T-cell (primary cell): Measurements from ENCODE around the gene DYRK4. TPM values are rescaled to one million over a fixed set of nuclear protein-coding genes. Genes with fewer than 3 reads are reported as not detected.

Experiments used
- ATAC-seq, 4 experiments: fragments of 200-7000 bp in 3 of 4; fragments of 150-1000 bp in 1 of 4; cut with Tn5 transposase; replicated peaks in 1 of 4; 1 replicate in 3 of 4; 2 replicates in 1 of 4; pipeline ENCODE4 v1.10.0; 2021; ENCODE audit warnings: moderate library complexity in 3 of 4, mild to moderate bottlenecking in 2 of 4, moderate number of reproducible peaks in 1 of 4
- CTCF ChIA-PET, 2 donors: fragments of 300-600 bp; sonication (Branson Sonifier 250); formaldehyde crosslinking; loops; one replicate each; lab custom pipeline; 2022; ENCODE audit warnings: antibody characterized with exemption in 2 of 2; lab: Charles Lee
- POLR2A ChIA-PET, 2 donors: fragments of 300-600 bp; sonication (Branson Sonifier 250); formaldehyde crosslinking; loops; one replicate each; lab custom pipeline; 2022; ENCODE audit warnings: antibody characterized with exemption in 2 of 2; lab: Charles Lee
- DNase-seq, 35 experiments: peaks; one replicate each; pipeline versions ENCODE4 v3.0.0 to v3.0.0-alpha.2; 2013 to 2023
- H3K27ac ChIP-seq: one replicate; pipeline ENCODE4 v1.5.1; 2013; ENCODE audit warnings: low read length
- H3K27me3 ChIP-seq, 2 experiments: replicated peaks in 1 of 2; 1 replicate in 1 of 2; 2 replicates in 1 of 2; pipeline versions ENCODE4 v1.6.1 to v1.7.0; 2013; ENCODE audit warnings: low read length in 1 of 2, mixed read lengths in 1 of 2; ENCODE audit not compliant: control insufficient read depth in 2 of 2, insufficient read depth in 2 of 2; ENCODE audit errors: extremely low read depth in 1 of 2
- H3K36me3 ChIP-seq, 2 donors: 1 replicate in 1 of 2; 2 replicates in 1 of 2; pipeline versions ENCODE4 v1.6.1 to v1.7.0; 2013; ENCODE audit warnings: low read length in 1 of 2; ENCODE audit not compliant: control insufficient read depth in 2 of 2, insufficient read depth in 1 of 2; ENCODE audit errors: extremely low read depth in 1 of 2
- H3K4me1 ChIP-seq, 2 experiments: 1 replicate in 1 of 2; 2 replicates in 1 of 2; pipeline versions ENCODE4 v1.6.1 to v1.7.0; 2013; ENCODE audit warnings: low read length in 2 of 2, mixed read lengths in 1 of 2; ENCODE audit not compliant: insufficient read depth in 2 of 2, control insufficient read depth in 1 of 2; ENCODE audit errors: extremely low read depth in 1 of 2
- H3K4me3 ChIP-seq, 2 donors: 1 replicate in 1 of 2; 2 replicates in 1 of 2; pipeline versions ENCODE4 v1.5.1 to v1.7.0; 2013; ENCODE audit warnings: mild to moderate bottlenecking in 2 of 2, low read length in 1 of 2, moderate library complexity in 1 of 2; ENCODE audit not compliant: control insufficient read depth in 1 of 2; ENCODE audit errors: extremely low read depth in 1 of 2
- H3K9me3 ChIP-seq: 2 replicates; pipeline ENCODE4 v1.7.0; 2013
- H3K27ac Mint-ChIP-seq, 2 donors: one replicate each; pipeline ENCODE4 v1.8.0; 2020 to 2021; ENCODE audit warnings: mild to moderate bottlenecking in 2 of 2, mixed read lengths in 2 of 2
- H3K27me3 Mint-ChIP-seq, 2 donors: one replicate each; pipeline ENCODE4 v1.8.0; 2021 to 2022; ENCODE audit warnings: mixed read lengths in 2 of 2
- H3K36me3 Mint-ChIP-seq: one replicate; pipeline ENCODE4 v1.8.0; 2021; ENCODE audit warnings: mixed read lengths
- H3K4me1 Mint-ChIP-seq, 3 donors: one replicate each; pipeline ENCODE4 v1.8.0; 2020 to 2022; ENCODE audit warnings: mixed read lengths in 3 of 3, mild to moderate bottlenecking in 1 of 3
- H3K4me3 Mint-ChIP-seq, 3 donors: one replicate each; pipeline ENCODE4 v1.8.0; 2020 to 2022; ENCODE audit warnings: mild to moderate bottlenecking in 3 of 3, mixed read lengths in 3 of 3, moderate library complexity in 3 of 3
- H3K9me3 Mint-ChIP-seq, 3 donors: one replicate each; pipeline ENCODE4 v1.8.0; 2020 to 2022; ENCODE audit warnings: mixed read lengths in 3 of 3
- WGBS: methylation state at CpG from one replicate; pipeline ENCODE4 v1.1.5; 2013; ENCODE audit warnings: missing lambda C conversion rate; ENCODE audit not compliant: insufficient coverage; 5-methylcytosine and 5-hydroxymethylcytosine counted together
- total RNA-seq, 35 experiments: library from RNA in 6 of 35; stranded (reverse) in 6 of 35; fragments of 120-200 nt in 1 of 35; gene quantifications; one replicate each; pipeline versions ENCODE4 v1.2.1 to v1.2.4 and lab custom pipeline; 2013 to 2026

DYRK4 gene
- total RNA-seq, 5 donors from 2014 or later (not counting 1 experiment from before 2014, with no cell fraction given) = 11.0 to 24.8 (median 17.6) TPM

DNA sequence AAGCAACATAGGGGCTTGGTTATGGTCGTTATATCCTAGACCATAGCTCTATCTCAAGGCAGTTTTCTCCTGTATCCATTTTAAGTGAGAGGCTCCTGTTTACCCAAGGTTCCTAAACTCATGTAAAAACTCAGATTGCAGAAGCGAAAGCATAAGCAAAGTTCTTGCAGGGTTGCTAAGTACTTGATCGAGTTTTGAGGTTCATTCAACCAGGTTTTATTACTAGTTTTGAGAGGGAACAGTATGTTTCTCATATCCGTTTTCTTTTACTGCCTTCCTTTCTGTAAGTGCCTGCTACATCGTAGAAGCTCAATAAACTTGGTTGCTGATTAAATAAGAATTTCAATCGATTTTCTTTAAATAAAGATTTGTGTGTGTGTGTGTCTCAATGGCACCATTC lies 81.7 kb downstream of the DYRK4 start:
- no peaks in the 10 kb centered on the region for H3K36me3 Mint-ChIP-seq
- H3K27ac Mint-ChIP-seq = no peak overlapping the region
- no CpG with 5 or more reads among the region's 6 CpGs for WGBS
- H3K4me1 Mint-ChIP-seq = peaks cover 0 to 14% (median 13%) of the 10 kb centered on the region in 3 donors
- H3K27me3 ChIP-seq = no peaks in the 10 kb centered on the region
- no peak overlapping the region for H3K4me3 ChIP-seq
- no peak overlapping the region for H3K27ac ChIP-seq
- no peak for DNase-seq
- no peaks in the 10 kb centered on the region for H3K9me3 ChIP-seq
- peaks cover 4 to 7% of the 10 kb centered on the region in 2 donors for H3K27me3 Mint-ChIP-seq
- ChIA-PET POLR2A (no interaction called here), CTCF (interaction anchor here in 1 of 2 donors (0.6 to 0.8 kb wide), 3 partner anchors 39 to 223 kb away, joined by 3 read pairs; no protein-coding TSS in a partner anchor)
- H3K9me3 Mint-ChIP-seq = no peaks in the 10 kb centered on the region
- H3K4me3 Mint-ChIP-seq = no peak overlapping the region
- H3K4me1 ChIP-seq = peaks cover 0 to 7% of the 10 kb centered on the region in 2 experiments
- no peaks in the 10 kb centered on the region for H3K36me3 ChIP-seq
- ATAC-seq = no peak

DNA sequence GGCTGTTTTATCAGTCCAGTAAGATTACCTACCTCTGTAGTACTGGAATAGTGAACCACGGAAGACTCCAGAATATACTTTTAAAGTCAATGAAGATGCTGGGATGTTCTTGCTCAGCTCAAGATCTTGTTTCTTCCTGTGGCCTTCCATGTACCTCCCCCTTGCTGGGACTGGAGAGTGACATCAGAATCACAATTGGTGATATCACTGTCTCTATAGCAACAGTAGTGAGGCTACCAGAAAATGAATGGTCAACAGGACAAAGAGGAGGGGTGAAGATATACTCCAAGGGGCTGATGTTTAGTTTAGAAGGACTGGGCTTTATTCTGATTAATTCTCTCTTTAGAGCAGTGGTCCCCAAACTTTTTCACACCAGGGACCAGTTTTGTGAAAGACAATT lies 83.0 kb downstream of the DYRK4 start:
- no peaks in the 10 kb centered on the region for H3K36me3 Mint-ChIP-seq
- DNase-seq (no peak), ATAC-seq (no peak)
- peaks cover 12 to 26% (median 26%) of the 10 kb centered on the region in 3 donors for H3K4me1 Mint-ChIP-seq
- H3K4me3 Mint-ChIP-seq = no peak overlapping the region
- no peaks in the 10 kb centered on the region for H3K36me3 ChIP-seq
- WGBS = no CpG with 5 or more reads among the region's 1 CpG
- ChIA-PET POLR2A (no interaction called here), CTCF (no interaction called here)
- peaks cover 6 to 9% of the 10 kb centered on the region in 2 experiments for H3K4me1 ChIP-seq
- H3K4me3 ChIP-seq = no peak overlapping the region
- peaks cover 0 to 7% of the 10 kb centered on the region in 2 donors for H3K27me3 Mint-ChIP-seq
- no peaks in the 10 kb centered on the region for H3K27me3 ChIP-seq
- no peak overlapping the region for H3K27ac ChIP-seq
- no peaks in the 10 kb centered on the region for H3K9me3 ChIP-seq
- no peaks in the 10 kb centered on the region for H3K9me3 Mint-ChIP-seq
- H3K27ac Mint-ChIP-seq = no peak overlapping the region

DNA sequence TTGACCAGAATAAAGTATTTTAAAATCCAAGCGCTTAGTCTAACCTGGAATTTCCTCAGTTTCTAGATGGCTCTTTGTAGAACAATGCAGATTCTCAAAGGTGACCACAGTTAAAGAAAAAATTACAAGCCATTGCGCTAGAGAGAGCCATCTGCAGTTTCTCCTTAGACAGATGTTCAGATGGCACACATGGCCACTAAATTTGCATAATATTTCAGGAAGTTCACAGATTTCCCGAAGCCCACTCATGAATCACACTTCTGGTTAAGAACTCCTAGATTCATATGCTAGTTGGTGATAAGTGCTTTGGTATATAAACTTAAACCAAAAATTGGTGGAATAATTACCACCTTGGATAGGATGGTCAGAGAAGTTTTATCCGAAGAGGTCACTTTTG lies 86.1 kb downstream of the DYRK4 start:
- POLR2A ChIA-PET = interaction anchor here (0.6 kb wide), 2 partner anchors 354 to 1773 kb away, joined by 3 read pairs; no protein-coding TSS in a partner anchor
- peak overlapping the region; percentile 93 for H3K27ac Mint-ChIP-seq
- no peaks in the 10 kb centered on the region for H3K36me3 Mint-ChIP-seq
- Histone ChIP-seq H3K36me3 (no peaks in the 10 kb centered on the region), H3K4me3 (peak overlapping the region; percentile 86 to 93), H3K4me1 (peaks cover 9 to 15% of the 10 kb centered on the region in 2 experiments), H3K27ac (peak overlapping the region; percentile 57), H3K9me3 (no peaks in the 10 kb centered on the region), H3K27me3 (no peaks in the 10 kb centered on the region)
- peak overlapping the region; percentile 90 to 99 (median 98) for H3K4me3 Mint-ChIP-seq
- DNase-seq = no peak
- CTCF ChIA-PET = interaction anchor here (0.6 to 0.8 kb wide), 3 partner anchors 43 to 371 kb away, joined by 3 to 9 read pairs (median 4); no protein-coding TSS in a partner anchor
- no peak for ATAC-seq
- peaks cover 39 to 52% (median 52%) of the 10 kb centered on the region in 3 donors for H3K4me1 Mint-ChIP-seq
- no peaks in the 10 kb centered on the region for H3K9me3 Mint-ChIP-seq
- H3K27me3 Mint-ChIP-seq = no peaks in the 10 kb centered on the region
- 61% methylated on average over 2 of the region's 4 CpGs for WGBS

DNA sequence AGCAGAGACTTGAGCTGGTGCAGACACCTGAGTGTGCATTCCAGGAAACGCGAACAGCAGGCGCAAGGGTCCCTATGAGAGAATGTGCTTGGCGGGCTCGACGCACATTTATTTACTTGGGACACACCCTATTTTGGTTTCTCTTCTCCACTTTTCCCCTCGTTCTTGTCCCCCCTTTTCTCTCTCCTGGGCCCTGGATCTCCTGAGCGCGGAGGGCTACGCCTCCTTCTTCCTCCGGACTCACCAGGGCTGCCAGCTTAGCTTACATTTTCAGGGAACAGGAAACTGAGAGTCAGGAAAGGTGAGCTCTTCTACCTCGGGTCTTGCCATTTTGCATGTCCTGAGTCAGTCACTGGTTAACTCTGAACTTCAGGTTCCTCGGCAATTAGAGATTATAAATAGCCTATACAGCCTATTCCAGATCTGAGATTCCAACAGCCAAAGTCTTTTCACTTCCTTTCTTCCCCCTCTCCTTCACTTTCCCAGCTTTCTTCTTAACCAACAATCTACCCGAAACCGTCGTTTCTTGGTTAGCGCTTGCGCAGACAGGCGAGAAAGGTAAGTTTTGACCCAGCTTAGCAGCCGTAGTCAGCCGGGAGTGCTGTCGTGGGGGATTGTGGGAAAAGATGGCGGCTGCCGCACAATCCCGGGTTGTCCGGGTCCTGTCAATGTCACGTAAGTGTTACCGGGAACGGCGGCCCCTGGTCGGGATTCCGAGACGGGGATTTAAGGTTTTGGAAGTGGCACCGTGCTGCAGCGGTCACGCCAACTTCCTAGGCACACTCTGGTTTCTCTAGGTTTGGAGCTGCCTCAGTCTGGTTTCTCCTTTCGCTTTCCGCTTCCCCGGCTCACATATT lies 86.7 kb downstream of the DYRK4 start, which contains the start of the genes AKAP3 and NDUFA9:
TSS of gene AKAP3 (minus strand) at position 551 of the 857 bp plus-strand sequence. CDS start 10,855 bp downstream, outside the sequence.
TSS of gene NDUFA9 (plus strand) at position 614 of the 857 bp plus-strand sequence. CDS start at position 627, 13 bp downstream.
- Histone ChIP-seq H3K9me3 (no peaks in the 10 kb centered on the region), H3K4me1 (peaks cover 9 to 15% of the 10 kb centered on the region in 2 experiments), H3K4me3 (peak within 1 kb of the TSS; percentile 86 to 93), H3K27me3 (no peaks in the 10 kb centered on the region), H3K36me3 (no peaks in the 10 kb centered on the region), H3K27ac (peak within 1 kb of the TSS; percentile 57)
- peaks cover 2% of the 10 kb centered on the region for H3K36me3 Mint-ChIP-seq
- ATAC-seq (peak; percentile 93 to 97 (median 96)), DNase-seq (peak; percentile 56 to 87 (median 73))
- ChIA-PET POLR2A (interaction anchor here (0.6 to 1.0 kb wide), 5 partner anchors 8 to 1773 kb away, joined by 3 to 4 read pairs (median 3); no protein-coding TSS in a partner anchor), CTCF (interaction anchor here (0.5 to 1.0 kb wide), 8 partner anchors 10 to 1765 kb away, joined by 3 to 9 read pairs (median 3); no protein-coding TSS in a partner anchor)
- WGBS = under 1% methylated on average over 33 of the region's 39 CpGs
- no peaks in the 10 kb centered on the region for H3K27me3 Mint-ChIP-seq
- H3K4me1 Mint-ChIP-seq = peaks cover 45 to 58% (median 57%) of the 10 kb centered on the region in 3 donors
- peak within 1 kb of the TSS; percentile 93 for H3K27ac Mint-ChIP-seq
- peak within 1 kb of the TSS; percentile 90 to 99 (median 98) for H3K4me3 Mint-ChIP-seq
- H3K9me3 Mint-ChIP-seq = no peaks in the 10 kb centered on the region

DNA sequence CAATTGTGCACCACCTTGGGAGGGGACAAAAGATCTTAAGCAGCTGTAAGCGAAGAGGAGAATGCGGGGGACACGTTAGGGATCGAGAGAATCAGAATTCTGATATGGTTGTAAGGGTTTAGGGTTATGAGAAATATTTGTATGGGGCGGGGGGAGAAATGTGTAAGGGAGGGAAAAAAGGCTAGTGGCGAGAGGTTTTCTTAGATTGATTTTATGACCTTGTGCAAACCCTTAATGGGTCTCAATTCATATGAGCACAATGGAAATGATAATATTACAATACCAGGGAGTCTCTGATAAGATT lies 87.3 kb downstream of the DYRK4 start:
- H3K27ac ChIP-seq = peak overlapping the region; percentile 57
- ChIA-PET POLR2A (interaction anchor here (0.6 to 1.0 kb wide), 3 partner anchors 9 to 86 kb away, joined by 3 to 4 read pairs (median 3); no protein-coding TSS in a partner anchor), CTCF (interaction anchor here (0.5 to 1.0 kb wide), 5 partner anchors 9 to 1765 kb away, joined by 3 to 4 read pairs (median 3); no protein-coding TSS in a partner anchor)
- ATAC-seq = no peak
- H3K4me1 ChIP-seq = peaks cover 9 to 15% of the 10 kb centered on the region in 2 experiments
- peak overlapping the region; percentile 86 to 93 for H3K4me3 ChIP-seq
- 0% methylated on average over 4 of the region's 6 CpGs for WGBS
- H3K4me3 Mint-ChIP-seq = peak overlapping the region; percentile 90 to 99 (median 98)
- peaks cover 0 to 2% of the 10 kb centered on the region in 2 donors for H3K36me3 ChIP-seq
- no peaks in the 10 kb centered on the region for H3K9me3 ChIP-seq
- no peaks in the 10 kb centered on the region for H3K27me3 ChIP-seq
- H3K4me1 Mint-ChIP-seq = peaks cover 51 to 62% (median 61%) of the 10 kb centered on the region in 3 donors
- H3K27ac Mint-ChIP-seq = peak overlapping the region; percentile 93
- no peak for DNase-seq
- peaks cover 8% of the 10 kb centered on the region for H3K36me3 Mint-ChIP-seq
- H3K27me3 Mint-ChIP-seq = no peaks in the 10 kb centered on the region
- no peaks in the 10 kb centered on the region for H3K9me3 Mint-ChIP-seq

DNA sequence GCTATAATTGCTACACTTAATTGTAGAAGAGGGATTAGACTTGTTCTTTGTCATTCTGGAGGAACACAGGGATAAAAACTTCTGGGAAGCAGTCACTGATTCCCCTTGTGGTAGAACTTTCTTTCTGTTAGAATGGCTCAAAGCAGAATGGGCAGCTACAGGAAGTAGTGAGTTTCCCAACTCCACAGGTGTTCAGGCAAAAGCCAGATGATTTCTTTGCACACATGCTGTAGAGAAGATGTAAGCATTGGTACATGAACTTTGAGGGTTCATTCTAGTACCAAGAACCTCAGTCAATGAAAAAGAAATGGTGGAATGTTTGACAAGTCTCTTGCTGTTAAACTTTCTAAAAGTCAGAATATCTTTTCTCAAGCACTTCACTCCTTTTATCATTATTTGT lies 91.2 kb downstream of the DYRK4 start:
- Histone ChIP-seq H3K9me3 (no peaks in the 10 kb centered on the region), H3K27me3 (no peaks in the 10 kb centered on the region), H3K36me3 (peaks cover 5 to 30% of the 10 kb centered on the region in 2 donors), H3K4me3 (no peak overlapping the region), H3K27ac (no peak overlapping the region), H3K4me1 (peaks cover 4 to 15% of the 10 kb centered on the region in 2 experiments)
- ATAC-seq (no peak), DNase-seq (no peak)
- POLR2A ChIA-PET = no interaction called here
- H3K4me3 Mint-ChIP-seq = no peak overlapping the region
- no peaks in the 10 kb centered on the region for H3K9me3 Mint-ChIP-seq
- peaks cover 50 to 52% (median 52%) of the 10 kb centered on the region in 3 donors for H3K4me1 Mint-ChIP-seq
- H3K27ac Mint-ChIP-seq = no peak overlapping the region
- no peaks in the 10 kb centered on the region for H3K27me3 Mint-ChIP-seq
- CTCF ChIA-PET = no interaction called here
- peaks cover 30% of the 10 kb centered on the region for H3K36me3 Mint-ChIP-seq
